ENCODE measurements around the gene MYLK2.

The MYLK2 gene

GRCh38 chr20:31836853-31837608, 17.9 kb downstream of the MYLK2 start:
- DNase-seq: no peak

- no peak for DNase-seq
Measured at GRCh38 chr20:31837896-31838397, 18.8 kb downstream of the MYLK2 start.

- no peak for DNase-seq
Measured at GRCh38 chr20:31838646-31839292, 19.6 kb downstream of the MYLK2 start.

GRCh38 chr20:31839782-31840487, 20.8 kb downstream of the MYLK2 start:
- no peak for DNase-seq

GRCh38 chr20:31840906-31841816, 22.0 kb downstream of the MYLK2 start:
- DNase-seq: no peak

- no peak for DNase-seq
Measured at GRCh38 chr20:31841928-31842327, 22.8 kb downstream of the MYLK2 start.

GRCh38 chr20:31842471-31843157, 23.5 kb downstream of the MYLK2 start:
- DNase-seq: no peak

- DNase-seq: no peak
Measured at GRCh38 chr20:31843288-31843687, 24.1 kb downstream of the MYLK2 start.

- DNase-seq: no peak
Measured at GRCh38 chr20:31843881-31844280, 24.7 kb downstream of the MYLK2 start.

- no peak for DNase-seq
Measured at GRCh38 chr20:31844737-31845299, 25.7 kb downstream of the MYLK2 start.

GRCh38 chr20:31845300-31845863, 26.2 kb downstream of the MYLK2 start, which contains the start of gene FOXS1:
Gene FOXS1 (minus strand): TSS chr20:31845604. CDS start chr20:31845542, 62 bp downstream.
- no peak for DNase-seq

GRCh38 chr20:31846793-31847138, 27.6 kb downstream of the MYLK2 start:
- DNase-seq: no peak

- DNase-seq: no peak
Measured at GRCh38 chr20:31848088-31848999, 29.2 kb downstream of the MYLK2 start.

- no peak for DNase-seq
Measured at GRCh38 chr20:31849306-31849930, 30.3 kb downstream of the MYLK2 start.

- no peak for DNase-seq
Measured at GRCh38 chr20:31851240-31851955, 32.2 kb downstream of the MYLK2 start.

GRCh38 chr20:31853481-31853880, 34.3 kb downstream of the MYLK2 start:
- DNase-seq: no peak

GRCh38 chr20:31856516-31856915, 37.4 kb downstream of the MYLK2 start:
- no peak for DNase-seq

GRCh38 chr20:31857861-31858759, 39.0 kb downstream of the MYLK2 start:
- DNase-seq: no peak
